Chondrocyte (in vitro differentiated cells): ENCODE data around the gene AMPH. TPM values are rescaled to one million over a fixed set of nuclear protein-coding genes. Genes with fewer than 3 reads are reported as not detected.

ENCODE experiments used
- DNase-seq: peaks from one replicate; pipeline ENCODE4 v3.0.0; 2021; ENCODE audit warnings: mixed read lengths, low spot score
- H3K27ac Mint-ChIP-seq: one replicate; pipeline ENCODE4 v1.8.0; 2021; ENCODE audit warnings: mild to moderate bottlenecking, moderate library complexity, mixed read lengths; ENCODE audit not compliant: unreplicated experiment
- H3K27me3 Mint-ChIP-seq: 2 replicates; pipeline ENCODE4 v1.8.0; 2021; ENCODE audit warnings: low read depth, mixed read lengths
- H3K36me3 Mint-ChIP-seq: 2 replicates; pipeline ENCODE4 v1.8.0; 2021; ENCODE audit warnings: low read depth, mixed read lengths
- H3K4me1 Mint-ChIP-seq: 2 replicates; pipeline ENCODE4 v1.8.0; 2021; ENCODE audit warnings: low read depth, mild to moderate bottlenecking, mixed read lengths
- H3K4me3 Mint-ChIP-seq: one replicate; pipeline ENCODE4 v1.8.0; 2021; ENCODE audit warnings: mild to moderate bottlenecking, moderate library complexity, mixed read lengths; ENCODE audit not compliant: unreplicated experiment
- H3K9me3 Mint-ChIP-seq: 2 replicates; pipeline ENCODE4 v1.8.0; 2021; ENCODE audit warnings: low read depth, mixed read lengths
- CTCF ChIP-seq: fragments of 200-600 bp; sonication (generic); IDR thresholded peaks from 2 replicates; pipeline ENCODE4 v1.5.0; 2021; ENCODE audit warnings: antibody characterized with exemption, mild to moderate bottlenecking, moderate library complexity
- total RNA-seq: library from RNA; stranded (reverse); gene quantifications from 3 replicates; pipeline ENCODE4 v1.2.1, GENCODE V29; 2021

The AMPH gene
- total RNA-seq, 1 donor from 2014 or later, result 2.3 TPM

- H3K27me3 Mint-ChIP-seq, result no peaks in the 10 kb centered on the region
- H3K4me3 Mint-ChIP-seq, result no peak overlapping the region
- no peak for DNase-seq
- no peaks in the 10 kb centered on the region for H3K36me3 Mint-ChIP-seq
- H3K9me3 Mint-ChIP-seq, result no peaks in the 10 kb centered on the region
- peaks cover 18% of the 10 kb centered on the region for H3K4me1 Mint-ChIP-seq
- H3K27ac Mint-ChIP-seq, result no peak overlapping the region
- no peak for TF ChIP-seq CTCF
Observed at GRCh38 chr7:38448584-38449234, 182.5 kb downstream of the AMPH start.

DNA sequence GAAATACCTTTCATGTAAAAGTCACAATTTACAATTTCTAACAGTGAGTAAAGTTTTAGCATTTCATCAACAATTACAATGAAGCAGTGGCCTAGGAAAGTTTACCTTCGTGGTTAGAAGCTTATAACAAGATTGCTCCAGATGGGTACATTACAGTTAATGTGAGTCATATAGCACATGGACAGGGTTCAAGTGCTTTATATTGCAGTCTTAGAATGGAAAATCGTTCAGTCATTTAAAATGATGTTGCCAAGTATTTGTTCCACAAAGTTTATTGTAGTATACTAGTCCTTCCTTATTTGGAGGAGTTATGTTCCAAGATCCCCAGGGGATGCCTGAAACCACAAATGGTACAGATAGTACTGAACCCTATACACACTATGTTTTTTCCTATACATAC lies 183.1 kb downstream of the AMPH start:
- no peaks in the 10 kb centered on the region for H3K9me3 Mint-ChIP-seq
- no peak overlapping the region for H3K27ac Mint-ChIP-seq
- no peaks in the 10 kb centered on the region for H3K36me3 Mint-ChIP-seq
- no peaks in the 10 kb centered on the region for H3K27me3 Mint-ChIP-seq
- H3K4me1 Mint-ChIP-seq, result peaks cover 13% of the 10 kb centered on the region
- H3K4me3 Mint-ChIP-seq, result no peak overlapping the region
- DNase-seq, result no peak
- TF ChIP-seq CTCF, result no peak

DNA sequence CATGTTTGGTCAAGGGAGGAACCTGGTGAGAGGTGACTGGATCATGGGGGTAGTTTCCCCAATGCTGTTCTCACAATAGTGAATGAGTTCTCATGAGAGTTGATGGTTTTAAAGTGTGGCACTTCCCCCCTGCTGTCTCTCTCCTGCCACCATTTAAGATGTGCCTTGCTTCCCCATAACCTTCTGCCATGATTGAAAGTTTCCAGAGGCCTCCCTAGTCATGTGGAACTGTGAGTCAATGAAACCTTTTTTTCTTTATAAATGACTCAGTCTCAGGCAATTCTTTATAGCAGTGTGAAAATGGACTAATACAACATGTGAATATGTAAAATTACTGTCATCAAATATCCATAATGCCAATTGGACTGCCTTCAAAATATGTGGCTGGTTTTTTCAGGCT lies 192.2 kb downstream of the AMPH start:
- no peak for TF ChIP-seq CTCF
- Mint-ChIP-seq H3K4me3 (no peak overlapping the region), H3K9me3 (peaks cover 6% of the 10 kb centered on the region), H3K36me3 (no peaks in the 10 kb centered on the region), H3K27me3 (no peaks in the 10 kb centered on the region), H3K27ac (no peak overlapping the region), H3K4me1 (no peaks in the 10 kb centered on the region)
- DNase-seq, result no peak

GRCh38 chr7:38432671-38433070 lies 198.5 kb downstream of the AMPH start:
- Mint-ChIP-seq H3K9me3 (no peaks in the 10 kb centered on the region), H3K36me3 (no peaks in the 10 kb centered on the region), H3K4me3 (no peak overlapping the region), H3K4me1 (no peaks in the 10 kb centered on the region), H3K27me3 (no peaks in the 10 kb centered on the region), H3K27ac (no peak overlapping the region)
- no peak for DNase-seq
- TF ChIP-seq CTCF, result no peak

GRCh38 chr7:38432080-38432479 lies 199.1 kb downstream of the AMPH start:
- no peaks in the 10 kb centered on the region for H3K36me3 Mint-ChIP-seq
- no peaks in the 10 kb centered on the region for H3K27me3 Mint-ChIP-seq
- H3K4me1 Mint-ChIP-seq, result no peaks in the 10 kb centered on the region
- no peak for DNase-seq
- H3K27ac Mint-ChIP-seq, result no peak overlapping the region
- no peak overlapping the region for H3K4me3 Mint-ChIP-seq
- no peak for TF ChIP-seq CTCF
- H3K9me3 Mint-ChIP-seq, result no peaks in the 10 kb centered on the region
